H9 (cell line): ENCODE measurements around the gene TRMT2A. TPM values are rescaled to one million over a fixed set of nuclear protein-coding genes. Genes with fewer than 3 reads are reported as not detected.

Experiments
- DNase-seq: peaks from one replicate; pipeline ENCODE4 v3.0.0-alpha.2; 2017
- H2AFZ ChIP-seq: one replicate; pipeline ENCODE4 v1.6.1; 2013; ENCODE audit warnings: mild to moderate bottlenecking, low read length, control low read depth, moderate library complexity
- H2AK5ac ChIP-seq: 2 replicates; pipeline ENCODE4 v1.6.1; 2013; ENCODE audit warnings: low read length, control low read depth, mixed read lengths; ENCODE audit not compliant: insufficient read length
- H2BK120ac ChIP-seq: one replicate; pipeline ENCODE4 v1.6.1; 2013; ENCODE audit warnings: low read depth, mild to moderate bottlenecking, low read length, control low read depth, inconsistent platforms; ENCODE audit not compliant: poor library complexity, severe bottlenecking
- H2BK12ac ChIP-seq: 2 replicates; pipeline ENCODE4 v1.6.1; 2013; ENCODE audit warnings: low read length, control low read depth, mixed read lengths, low read depth; ENCODE audit not compliant: insufficient read length
- H2BK15ac ChIP-seq: 2 replicates; pipeline ENCODE4 v1.6.1; 2013; ENCODE audit warnings: low read depth, low read length, control low read depth
- H2BK20ac ChIP-seq: one replicate; pipeline ENCODE4 v1.6.1; 2013; ENCODE audit warnings: low read depth, mild to moderate bottlenecking, low read length, control low read depth, inconsistent platforms; ENCODE audit not compliant: poor library complexity, severe bottlenecking
- H2BK5ac ChIP-seq: 2 replicates; pipeline ENCODE4 v1.6.1; 2013; ENCODE audit warnings: low read length, control low read depth, mixed read lengths; ENCODE audit not compliant: insufficient read length
- H3K14ac ChIP-seq: 2 replicates; pipeline ENCODE4 v1.6.1; 2013; ENCODE audit warnings: low read length, control low read depth; ENCODE audit not compliant: insufficient read depth
- H3K18ac ChIP-seq: 2 replicates; pipeline ENCODE4 v1.6.1; 2013; ENCODE audit warnings: low read depth, mild to moderate bottlenecking, mixed read lengths, low read length, control low read depth; ENCODE audit not compliant: insufficient read length
- H3K23ac ChIP-seq: 2 replicates; pipeline ENCODE4 v1.6.1; 2013; ENCODE audit warnings: low read length, control low read depth, mixed read lengths, low read depth; ENCODE audit not compliant: insufficient read length
- H3K23me2 ChIP-seq: 2 replicates; pipeline ENCODE4 v1.6.1; 2013; ENCODE audit warnings: low read depth, mild to moderate bottlenecking, mixed read lengths, low read length, control low read depth; ENCODE audit not compliant: insufficient read length, poor library complexity, severe bottlenecking
- H3K27ac ChIP-seq: 2 replicates; pipeline ENCODE4 v1.5.1; 2013; ENCODE audit warnings: low read length, control low read depth, mixed read lengths, low read depth; ENCODE audit not compliant: insufficient read length
- H3K27me3 ChIP-seq: 2 replicates; pipeline ENCODE4 v1.6.1; 2013; ENCODE audit warnings: low read length, control low read depth, inconsistent platforms; ENCODE audit not compliant: insufficient read depth
- H3K4ac ChIP-seq: 2 replicates; pipeline ENCODE4 v1.6.1; 2013; ENCODE audit warnings: low read depth, mild to moderate bottlenecking, control low read depth, inconsistent platforms, low read length, moderate library complexity
- H3K4me1 ChIP-seq: 2 replicates; pipeline ENCODE4 v1.6.1; 2013; ENCODE audit warnings: low read length, control low read depth, inconsistent platforms; ENCODE audit not compliant: insufficient read depth
- H3K4me2 ChIP-seq: 2 replicates; pipeline ENCODE4 v1.6.1; 2013; ENCODE audit warnings: low read length, control low read depth, mixed read lengths; ENCODE audit not compliant: insufficient read length, insufficient read depth
- H3K56ac ChIP-seq: 2 replicates; pipeline ENCODE4 v1.6.1; 2013; ENCODE audit warnings: low read depth, mild to moderate bottlenecking, mixed read lengths, low read length, control low read depth; ENCODE audit not compliant: insufficient read length
- H3K79me1 ChIP-seq: 2 replicates; pipeline ENCODE4 v1.6.1; 2013; ENCODE audit warnings: low read depth, mild to moderate bottlenecking, moderate library complexity, low read length, control low read depth, inconsistent platforms; ENCODE audit not compliant: insufficient read depth, poor library complexity, severe bottlenecking
- H3K79me2 ChIP-seq: 2 replicates; pipeline ENCODE4 v1.6.1; 2013; ENCODE audit warnings: low read length, control low read depth, inconsistent platforms; ENCODE audit not compliant: insufficient read depth
- H3K9ac ChIP-seq: 2 replicates; pipeline ENCODE4 v1.6.1; 2013; ENCODE audit warnings: low read length, control low read depth, mixed read lengths; ENCODE audit not compliant: insufficient read length; ENCODE audit errors: extremely low read depth
- H3K9me3 ChIP-seq: one replicate; pipeline ENCODE4 v1.6.1; 2013; ENCODE audit warnings: low read depth, low read length, inconsistent platforms; ENCODE audit not compliant: control insufficient read depth
- H3T11ph ChIP-seq: one replicate; pipeline ENCODE4 v1.6.1; 2013; ENCODE audit warnings: mild to moderate bottlenecking, low read length, control low read depth, inconsistent platforms
- H4K20me1 ChIP-seq: one replicate; pipeline ENCODE4 v1.6.1; 2013; ENCODE audit not compliant: control insufficient read depth, insufficient read length, insufficient read depth
- H4K5ac ChIP-seq: 2 replicates; pipeline ENCODE4 v1.6.1; 2013; ENCODE audit warnings: low read depth, mild to moderate bottlenecking, mixed read lengths, low read length, control low read depth; ENCODE audit not compliant: insufficient read length
- H4K8ac ChIP-seq: replicated peaks from 2 replicates; pipeline ENCODE4 v1.6.1; 2013; ENCODE audit warnings: low read length, control low read depth, mixed read lengths, low read depth; ENCODE audit not compliant: insufficient read length
- H4K91ac ChIP-seq: 2 replicates; pipeline ENCODE4 v1.6.1; 2013; ENCODE audit warnings: low read depth, mild to moderate bottlenecking, moderate library complexity, mixed read lengths, low read length, control low read depth; ENCODE audit not compliant: insufficient read length
- H3K27ac Mint-ChIP-seq, 3 experiments: 2 replicates in 2 of 3; 3 replicates in 1 of 3; pipeline ENCODE4 v1.8.0; 2020 to 2021; ENCODE audit warnings: mixed read lengths in 3 of 3, mild to moderate bottlenecking in 1 of 3, moderate library complexity in 1 of 3
- H3K27me3 Mint-ChIP-seq: 2 replicates; pipeline ENCODE4 v1.8.0; 2021; ENCODE audit warnings: low read depth, mild to moderate bottlenecking, moderate library complexity, mixed read lengths
- H3K36me3 Mint-ChIP-seq, 3 experiments: 2 replicates in 2 of 3; 3 replicates in 1 of 3; pipeline ENCODE4 v1.8.0; 2020 to 2021; ENCODE audit warnings: low read depth in 3 of 3, mixed read lengths in 3 of 3; ENCODE audit not compliant: insufficient read depth in 1 of 3
- H3K4me1 Mint-ChIP-seq, 2 experiments: 2 replicates each; pipeline ENCODE4 v1.8.0; 2020; ENCODE audit warnings: mixed read lengths in 2 of 2
- H3K4me3 Mint-ChIP-seq, 2 experiments: 2 replicates in 1 of 2; 3 replicates in 1 of 2; pipeline ENCODE4 v1.8.0; 2020 to 2021; ENCODE audit warnings: mild to moderate bottlenecking in 2 of 2, mixed read lengths in 2 of 2, moderate library complexity in 1 of 2
- H3K9me3 Mint-ChIP-seq, 2 experiments: 2 replicates in 1 of 2; 3 replicates in 1 of 2; pipeline ENCODE4 v1.8.0; 2020; ENCODE audit warnings: mild to moderate bottlenecking in 2 of 2, mixed read lengths in 2 of 2, moderate library complexity in 1 of 2
- WGBS: extraction: QIAGEN DNeasy Blood & Tissue Kit; methylation state at CpG from one replicate; pipeline ENCODE4 v1.1.7; 2013; ENCODE audit warnings: missing lambda C conversion rate, low lambda C conversion rate, mixed read lengths; ENCODE audit not compliant: insufficient read length; ENCODE audit errors: extremely low coverage; 5-methylcytosine and 5-hydroxymethylcytosine counted together
- total RNA-seq: library from RNA; stranded (reverse); gene quantifications from 2 replicates; pipeline ENCODE4 v1.2.1, GENCODE V29; 2021
- TF ChIP-seq, protein P1 (sequence below): fragments of 200-600 bp; sonication (generic); conservative IDR thresholded peaks from 3 replicates; pipeline ENCODE4 v1.8.0; 2021; ENCODE audit warnings: antibody characterized with exemption, mild to moderate bottlenecking

The TRMT2A gene
- total RNA-seq, 1 experiment from 2014 or later: 58.2 TPM

DNA sequence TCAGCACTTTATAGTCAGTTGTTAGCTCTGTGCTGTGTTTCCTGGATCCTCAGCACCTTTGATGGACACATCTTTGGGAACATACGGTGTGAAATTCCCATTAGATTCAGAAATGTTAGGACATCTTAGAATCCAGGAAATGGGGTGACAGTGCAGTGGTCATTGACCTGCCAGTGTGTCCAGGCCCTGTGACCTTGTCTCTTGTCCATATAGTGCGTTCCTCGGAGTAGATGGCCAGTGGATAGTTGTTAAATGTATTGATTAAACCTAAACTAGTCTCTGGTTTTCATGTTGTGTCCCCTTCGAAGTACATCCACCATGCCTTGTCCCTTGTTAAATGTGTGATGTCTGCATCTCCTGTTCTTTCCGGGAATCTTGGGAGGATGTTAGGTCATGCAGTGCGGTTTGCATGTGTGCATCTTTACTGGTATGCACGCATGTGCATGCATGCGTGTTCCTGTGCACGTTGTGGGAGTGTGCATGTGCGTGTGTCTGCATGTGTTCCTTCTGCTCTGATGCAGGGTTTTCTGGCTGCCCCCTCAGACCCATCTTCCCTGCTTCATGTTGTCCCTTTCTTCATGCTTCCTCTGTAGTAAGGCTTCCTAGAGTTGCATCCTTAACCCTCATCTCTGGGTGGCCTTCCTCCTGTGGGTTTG, 33.0 kb downstream of the TRMT2A start:
- no peak overlapping the region for H3K23ac ChIP-seq
- H3K14ac ChIP-seq: no peak overlapping the region
- H4K20me1 ChIP-seq: peaks cover 6% of the 10 kb centered on the region
- H2BK12ac ChIP-seq: no peak overlapping the region
- no peak overlapping the region for H4K91ac ChIP-seq
- no peak overlapping the region for H4K8ac ChIP-seq
- no peak overlapping the region for H3K27ac ChIP-seq
- no CpG with 5 or more reads among the region's 10 CpGs for WGBS
- H3K4me1 ChIP-seq: peaks cover 2% of the 10 kb centered on the region; the same call in 1 of the 2 replicates
- peak overlapping the region; percentile 33 for H4K5ac ChIP-seq
- H3K56ac ChIP-seq: no peak overlapping the region
- no peaks in the 10 kb centered on the region for H3K27me3 ChIP-seq
- no peak overlapping the region for H2AK5ac ChIP-seq
- H3K18ac ChIP-seq: no peak overlapping the region
- no peaks in the 10 kb centered on the region for H3K9me3 ChIP-seq
- no peak overlapping the region for H2BK5ac ChIP-seq
- H3T11ph ChIP-seq: no peak overlapping the region
- Mint-ChIP-seq H3K27me3 (no peaks in the 10 kb centered on the region), H3K36me3 (peaks cover 34 to 63% (median 52%) of the 10 kb centered on the region in 3 experiments; a peak in 6 of 7 replicates), H3K4me3 (no peak overlapping the region; a peak in 3 of 5 replicates), H3K4me1 (peaks cover 37 to 50% of the 10 kb centered on the region in 2 experiments), H3K9me3 (no peaks in the 10 kb centered on the region), H3K27ac (peak overlapping the region in 2 of 3 experiments; percentile 86 to 89; a peak in 3 of 7 replicates)
- no peak overlapping the region for H3K4me2 ChIP-seq
- no peak overlapping the region for H3K4ac ChIP-seq
- H3K9ac ChIP-seq: no peak overlapping the region
- DNase-seq: no peak
- no peak overlapping the region for H2BK15ac ChIP-seq
- peaks cover 8% of the 10 kb centered on the region for H3K23me2 ChIP-seq
- TF ChIP-seq, protein P1, sequence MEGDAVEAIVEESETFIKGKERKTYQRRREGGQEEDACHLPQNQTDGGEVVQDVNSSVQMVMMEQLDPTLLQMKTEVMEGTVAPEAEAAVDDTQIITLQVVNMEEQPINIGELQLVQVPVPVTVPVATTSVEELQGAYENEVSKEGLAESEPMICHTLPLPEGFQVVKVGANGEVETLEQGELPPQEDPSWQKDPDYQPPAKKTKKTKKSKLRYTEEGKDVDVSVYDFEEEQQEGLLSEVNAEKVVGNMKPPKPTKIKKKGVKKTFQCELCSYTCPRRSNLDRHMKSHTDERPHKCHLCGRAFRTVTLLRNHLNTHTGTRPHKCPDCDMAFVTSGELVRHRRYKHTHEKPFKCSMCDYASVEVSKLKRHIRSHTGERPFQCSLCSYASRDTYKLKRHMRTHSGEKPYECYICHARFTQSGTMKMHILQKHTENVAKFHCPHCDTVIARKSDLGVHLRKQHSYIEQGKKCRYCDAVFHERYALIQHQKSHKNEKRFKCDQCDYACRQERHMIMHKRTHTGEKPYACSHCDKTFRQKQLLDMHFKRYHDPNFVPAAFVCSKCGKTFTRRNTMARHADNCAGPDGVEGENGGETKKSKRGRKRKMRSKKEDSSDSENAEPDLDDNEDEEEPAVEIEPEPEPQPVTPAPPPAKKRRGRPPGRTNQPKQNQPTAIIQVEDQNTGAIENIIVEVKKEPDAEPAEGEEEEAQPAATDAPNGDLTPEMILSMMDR: no peak
- peaks cover 35% of the 10 kb centered on the region for H3K79me2 ChIP-seq
- H2AFZ ChIP-seq: no peak overlapping the region
- no peak overlapping the region for H2BK20ac ChIP-seq
- peaks cover 22% of the 10 kb centered on the region for H3K79me1 ChIP-seq
- H2BK120ac ChIP-seq: no peak overlapping the region
